GM12872 (cell line): ENCODE results near the gene KRTAP12-2.

Experiments used
- CTCF ChIP-seq: IDR thresholded peaks from 3 replicates; pipeline ENCODE4 v1.5.1; 2011; ENCODE audit warnings: low read depth, mild to moderate bottlenecking, low read length, moderate library complexity; ENCODE audit not compliant: insufficient read depth

The KRTAP12-2 gene

GRCh38 chr21:44706026-44706705 is 39.4 kb upstream of the KRTAP12-2 start:
- no peak for TF ChIP-seq CTCF

GRCh38 chr21:44704636-44705001 is 37.9 kb upstream of the KRTAP12-2 start:
- no peak for TF ChIP-seq CTCF

- no peak for TF ChIP-seq CTCF
These were observed 37.3 kb upstream of the KRTAP12-2 start for GRCh38 chr21:44703731-44704635.

- no peak for TF ChIP-seq CTCF
These were observed 36.4 kb upstream of the KRTAP12-2 start for GRCh38 chr21:44702973-44703730.

GRCh38 chr21:44702111-44702972 is 35.6 kb upstream of the KRTAP12-2 start:
- TF ChIP-seq CTCF: no peak

GRCh38 chr21:44701541-44701940 is 34.8 kb upstream of the KRTAP12-2 start:
- TF ChIP-seq CTCF: no peak
